GM18861 (cell line): ENCODE data around the gene CYYR1.

Experiments used
- ATAC-seq: cut with Tn5 transposase; IDR thresholded peaks from one replicate; pipeline ENCODE4 v1.9.1; 2021; ENCODE audit not compliant: unreplicated experiment

The CYYR1 gene

GRCh38 chr21:26441149-26441548 is 131.9 kb downstream of the CYYR1 start:
- no peak for ATAC-seq

GRCh38 chr21:26438976-26439375 is 134.1 kb downstream of the CYYR1 start:
- no peak for ATAC-seq

GRCh38 chr21:26437326-26438009 is 135.6 kb downstream of the CYYR1 start:
- ATAC-seq: no peak

GRCh38 chr21:26433386-26433785 is 139.7 kb downstream of the CYYR1 start:
- no peak for ATAC-seq

GRCh38 chr21:26432410-26432809 is 140.7 kb downstream of the CYYR1 start:
- ATAC-seq: no peak

GRCh38 chr21:26425576-26425975 is 147.5 kb downstream of the CYYR1 start:
- ATAC-seq: no peak

- no peak for ATAC-seq
Observed at GRCh38 chr21:26423511-26423910, 149.6 kb downstream of the CYYR1 start.

- ATAC-seq: no peak
Observed at GRCh38 chr21:26422706-26423105, 150.4 kb downstream of the CYYR1 start.

- no peak for ATAC-seq
Observed at GRCh38 chr21:26422138-26422537, 150.9 kb downstream of the CYYR1 start.

GRCh38 chr21:26421724-26422123 is 151.4 kb downstream of the CYYR1 start:
- ATAC-seq: no peak
